AG09319 (cell line): Measurements from ENCODE around the gene GJC3.
"Not testable (repeated sequence)": the region's sequence is repeated elsewhere in the genome, so short reads cannot be mapped to it uniquely, and the experiment has no call there.

Source experiments
- DNase-seq: peaks from one replicate; pipeline ENCODE4 v3.0.0-alpha.2; 2010; ENCODE audit warnings: low read depth; ENCODE audit errors: extremely low read depth
- CTCF ChIP-seq: IDR thresholded peaks from 2 replicates; pipeline ENCODE4 v1.5.1; 2011; ENCODE audit warnings: low read depth, mild to moderate bottlenecking, inconsistent platforms, low read length, moderate library complexity

GJC3 gene

GRCh38 chr7:99943641-99944496 is 14.4 kb upstream of the GJC3 start:
- TF ChIP-seq CTCF, result no peak
- no peak for DNase-seq

- TF ChIP-seq CTCF, result no peak
- DNase-seq, result no peak
These were observed 8.9 kb upstream of the GJC3 start for GRCh38 chr7:99938296-99938695.

GRCh38 chr7:99935009-99935408 is 5.6 kb upstream of the GJC3 start:
- not testable (repeated sequence) for DNase-seq

- no peak for DNase-seq
- TF ChIP-seq CTCF, result no peak
These were observed 956 bp upstream of the GJC3 start for GRCh38 chr7:99930376-99930775.

- TF ChIP-seq CTCF, result no peak
- DNase-seq, result no peak
These were observed 272 bp upstream of the GJC3 start for GRCh38 chr7:99929730-99930053.

GRCh38 chr7:99928188-99928587 is 1.2 kb downstream of the GJC3 start:
- no peak for DNase-seq
- TF ChIP-seq CTCF, result no peak

- TF ChIP-seq CTCF, result no peak
- DNase-seq, result no peak
These were observed 1.9 kb downstream of the GJC3 start for GRCh38 chr7:99927536-99927935.

- DNase-seq, result no peak
- TF ChIP-seq CTCF, result no peak
These were observed 3.1 kb downstream of the GJC3 start for GRCh38 chr7:99926321-99926720.
